K562 (cell line): ENCODE measurements around the gene C1orf21. TPM values are rescaled to one million over a fixed set of nuclear protein-coding genes. Genes with fewer than 3 reads are reported as not detected.

Experiments used
- ATAC-seq: fragments of 200-7000 bp; cut with Tn5 transposase; 3 replicates; pipeline ENCODE4 v1.9.1; 2020; ENCODE audit warnings: moderate library complexity
- BruUV-seq: library from RNA; stranded (reverse); fragments of 400-500 nt; replicated peaks from 2 replicates; lab custom pipeline; 2021; lab: Mats Ljungman, UMichigan
- CTCF ChIA-PET: fragments of 300-600 bp; formaldehyde crosslinking; extraction: SDS; loops from one replicate; lab custom pipeline; 2021; ENCODE audit warnings: low intra/inter-chr PET ratio; lab: Yijun Ruan, JAX
- POLR2A ChIA-PET: fragments of 300-600, 350-650 bp; sonication (Branson Sonifier 250); formaldehyde crosslinking; extraction: SDS; loops from one replicate; lab custom pipeline; 2021; ENCODE audit warnings: antibody characterized with exemption, inconsistent platforms; lab: Yijun Ruan, JAX
- DNase-seq, 4 experiments: peaks; one replicate each; pipeline versions ENCODE4 v3.0.0 to v3.0.0-alpha.2; 2011 to 2018; ENCODE audit warnings: low spot score in 3 of 4, mixed read lengths in 3 of 4; ENCODE audit errors: extremely low read depth in 1 of 4
- FAIRE-seq: peaks from 2 replicates; lab custom pipeline; 2011; peaks lifted over from hg19 to GRCh38; lab: Jason Lieb, UNC
- H2AFZ ChIP-seq: 2 replicates; pipeline ENCODE4 v1.6.0; 2011; ENCODE audit warnings: low read depth, low read length, control low read depth, inconsistent platforms
- H3K27ac ChIP-seq: fragments of 200-600 bp; 3 replicates; pipeline ENCODE4 v1.8.0; 2011; ENCODE audit warnings: low read depth, mild to moderate bottlenecking, control low read depth, inconsistent platforms, low read length, moderate library complexity, mixed read lengths; ENCODE audit errors: extremely low read depth
- H3K27me3 ChIP-seq, 2 experiments: fragments of 300-600 bp in 1 of 2; 2 replicates in 1 of 2; 3 replicates in 1 of 2; pipeline versions ENCODE4 v1.6.0 to v1.8.0; 2011; ENCODE audit warnings: inconsistent platforms in 2 of 2, low read length in 2 of 2, mild to moderate bottlenecking in 1 of 2, mixed read lengths in 1 of 2, moderate library complexity in 1 of 2; ENCODE audit not compliant: control insufficient read depth in 2 of 2, insufficient read depth in 2 of 2
- H3K36me3 ChIP-seq: fragments of 300-600 bp; 3 replicates; pipeline ENCODE4 v1.8.0; 2011; ENCODE audit warnings: mild to moderate bottlenecking, low read length, inconsistent platforms; ENCODE audit not compliant: control insufficient read depth, insufficient read depth
- H3K4me1 ChIP-seq, 2 experiments: fragments of 200-600 bp in 1 of 2; replicated peaks in 1 of 2; 2 replicates in 1 of 2; 3 replicates in 1 of 2; pipeline versions ENCODE4 v1.5.1 to v1.8.0; 2011; ENCODE audit warnings: inconsistent platforms in 2 of 2, low read length in 2 of 2, mild to moderate bottlenecking in 1 of 2, mixed read lengths in 1 of 2, moderate library complexity in 1 of 2; ENCODE audit not compliant: control insufficient read depth in 2 of 2, insufficient read depth in 2 of 2
- H3K4me2 ChIP-seq: 2 replicates; pipeline ENCODE4 v1.6.1; 2011; ENCODE audit warnings: low read length, control low read depth, inconsistent platforms, mixed read lengths; ENCODE audit not compliant: insufficient read depth
- H3K4me3 ChIP-seq: fragments of 200-600 bp; sonication (generic), shearing (Covaris generic); 2 replicates; pipeline ENCODE4 v1.5.1; 2016; ENCODE audit warnings: control low read depth, inconsistent platforms
- H3K79me2 ChIP-seq: fragments of 200-600 bp; 3 replicates; pipeline ENCODE4 v1.8.0; 2011; ENCODE audit warnings: low read length, inconsistent platforms; ENCODE audit not compliant: control insufficient read depth, insufficient read depth
- H3K9ac ChIP-seq, 2 experiments: 2 replicates each; pipeline versions ENCODE4 v1.6.0 to v1.6.1; 2011; ENCODE audit warnings: low read depth in 2 of 2, low read length in 2 of 2, control low read depth in 1 of 2, inconsistent platforms in 1 of 2, mild to moderate bottlenecking in 1 of 2, mixed read lengths in 1 of 2; ENCODE audit not compliant: insufficient read depth in 1 of 2
- H3K9me1 ChIP-seq: one replicate; pipeline ENCODE4 v1.6.0; 2011; ENCODE audit warnings: inconsistent platforms, mild to moderate bottlenecking, low read length, moderate library complexity; ENCODE audit not compliant: control insufficient read depth, insufficient read depth
- H3K9me3 ChIP-seq: replicated peaks from 2 replicates; pipeline ENCODE4 v1.5.1; 2011; ENCODE audit warnings: low read depth, low read length, inconsistent platforms; ENCODE audit not compliant: control insufficient read depth, insufficient read depth
- H4K20me1 ChIP-seq: replicated peaks from 2 replicates; pipeline ENCODE4 v1.6.1; 2011; ENCODE audit warnings: low read length, inconsistent platforms, mixed read lengths; ENCODE audit not compliant: control insufficient read depth, insufficient read depth
- BCL6 ChIP-seq: fragments of 250-450 bp; sonication (Bioruptor Pico); IDR thresholded peaks from 2 replicates; pipeline ENCODE4 v1.4.0; 2020
- CEBPB ChIP-seq: fragments of 450-650 bp; IDR thresholded peaks from 2 replicates; pipeline ENCODE4 v1.6.1; 2016; ENCODE audit warnings: missing genetic modification characterization, missing compliant biosample characterization
- EP300 ChIP-seq: IDR thresholded peaks from 2 replicates; pipeline ENCODE4 v1.6.1; 2012; ENCODE audit warnings: low read length, improper control_type of control experiment
- GABPB2 ChIP-seq: fragments of 250-450 bp; sonication (Bioruptor Pico); conservative IDR thresholded peaks from 2 replicates; pipeline ENCODE4 v1.5.1; 2021; ENCODE audit warnings: mild to moderate bottlenecking
- MBD1 ChIP-seq: fragments of 250-450 bp; sonication (Bioruptor Pico); IDR thresholded peaks from 2 replicates; pipeline ENCODE4 v1.8.0; 2022; ENCODE audit warnings: inconsistent platforms
- MNT ChIP-seq, 2 experiments: fragments of 450-650 bp; conservative IDR thresholded peaks; 2 replicates each; pipeline ENCODE4 v1.6.1; 2017; ENCODE audit warnings: mild to moderate bottlenecking in 2 of 2, moderate library complexity in 2 of 2
- NCOA6 ChIP-seq: fragments of 450-650 bp; IDR thresholded peaks from 2 replicates; pipeline ENCODE4 v1.6.1; 2017; ENCODE audit warnings: mild to moderate bottlenecking
- SPI1 ChIP-seq: IDR thresholded peaks from 2 replicates; pipeline ENCODE4 v1.6.1; 2011; ENCODE audit warnings: low read depth, low read length, control low read depth, borderline replicate concordance
- SRF ChIP-seq, 2 experiments: fragments of 250-450, 450-650 bp in 1 of 2; sonication (Bioruptor Pico) in 1 of 2; sonication (generic) in 1 of 2; formaldehyde crosslinking; IDR thresholded peaks; 2 replicates each; pipeline versions ENCODE4 v1.5.0 to v1.5.1; 2020 to 2022; ENCODE audit warnings: mild to moderate bottlenecking in 1 of 2, missing genetic modification reagents in 1 of 2
- STAT5A ChIP-seq: IDR thresholded peaks from 2 replicates; pipeline ENCODE4 v1.6.1; 2012; ENCODE audit warnings: low read length, inconsistent platforms, borderline replicate concordance
- XRCC3 ChIP-seq: fragments of 450-650 bp; IDR thresholded peaks from 2 replicates; pipeline ENCODE4 v1.6.1; 2017; ENCODE audit warnings: mild to moderate bottlenecking, moderate library complexity
- ZNF436 ChIP-seq: fragments of 250-450, 450-650 bp; sonication (Bioruptor Pico); formaldehyde crosslinking; IDR thresholded peaks from 2 replicates; pipeline ENCODE4 v1.7.0; 2020; ENCODE audit warnings: mild to moderate bottlenecking
- ZNF707 ChIP-seq: fragments of 250-450 bp; sonication (Bioruptor Pico); conservative IDR thresholded peaks from 2 replicates; pipeline ENCODE4 v1.8.0; 2022; ENCODE audit warnings: inconsistent platforms, mild to moderate bottlenecking, moderate library complexity
- WGBS: fragments of 100-300 bp; shearing (Covaris generic); methylation state at CpG from one replicate; pipeline ENCODE4 v1.1.6; 2016; ENCODE audit warnings: low coverage, mixed read lengths; ENCODE audit not compliant: insufficient coverage; ENCODE audit errors: missing lambda C conversion rate; 5-methylcytosine and 5-hydroxymethylcytosine counted together
- in situ Hi-C: fragments of 300-500 bp; cut with MboI; formaldehyde crosslinking; loops from 4 replicates; pipeline ENCODE4 v1.15.0; 2018; ENCODE audit warnings: inconsistent platforms, mixed read lengths
- intact Hi-C: fragments of 100-400 bp; cut with micrococcal nuclease; formaldehyde crosslinking; loops from 2 replicates; pipeline ENCODE4 v1.14.2; 2022
- polyA plus RNA-seq, 8 experiments: library from polyadenylated mRNA; depleted of rRNA in 4 of 8; stranded (reverse) in 5 of 8; unstranded in 3 of 8; fragments of >200 nt; fragmentation: Nextera tagmentation in 2 of 8; fragmentation: Illumina TruSeq in 1 of 8; extraction: Ambion mirVana in 2 of 8; extraction: Trizol in 1 of 8; gene quantifications; 2 replicates each; pipeline versions ENCODE4 v1.2.1 to v1.2.3, GENCODE V29; 2011 to 2014; ENCODE audit warnings: inconsistent platforms in 1 of 8, missing spikeins in 1 of 8
- total RNA-seq, 7 experiments: library from RNA; depleted of rRNA in 6 of 7; stranded (reverse); fragments of >200 nt in 6 of 7; fragmentation: Illumina TruSeq in 2 of 7; extraction: Trizol in 2 of 7; gene quantifications; 2 replicates each; pipeline versions ENCODE4 v1.2.1 to v1.2.3, GENCODE V29; 2011 to 2021; ENCODE audit warnings: low replicate concordance in 1 of 7
- TF ChIP-seq, protein P1 (sequence below), 2 experiments: fragments of 450-650 bp; IDR thresholded peaks; 2 replicates each; pipeline ENCODE4 v1.6.1; 2016

C1orf21 gene
- total and polyA plus RNA-seq, 9 of the 15 experiments (the other 6 are each of a cell fraction or from before 2014, with no cell fraction given), result under 0.01 to 0.31 (median 0.07) TPM

GRCh38 chr1:184389446-184389845 is 2.6 kb downstream of the C1orf21 start:
- WGBS, result 0% methylated on average over 2 of the region's 2 CpGs
- TF ChIP-seq MBD1 (CRISPR knock-in tag) (no peak), ZNF436 (CRISPR knock-in tag) (no peak), BCL6 (CRISPR knock-in tag) (no peak), SRF (CRISPR knock-in tag; IDR thresholded peaks at IDR 0.05) (no peak), XRCC3 (no peak), ZNF707 (CRISPR knock-in tag) (no peak), MNT (conservative IDR thresholded peaks at IDR 0.05) (no peak), NCOA6 (no peak), STAT5A (no peak), SPI1 (no peak), EP300 (no peak), GABPB2 (CRISPR knock-in tag) (no peak), CEBPB (tag) (no peak)
- TF ChIP-seq, protein P1, sequence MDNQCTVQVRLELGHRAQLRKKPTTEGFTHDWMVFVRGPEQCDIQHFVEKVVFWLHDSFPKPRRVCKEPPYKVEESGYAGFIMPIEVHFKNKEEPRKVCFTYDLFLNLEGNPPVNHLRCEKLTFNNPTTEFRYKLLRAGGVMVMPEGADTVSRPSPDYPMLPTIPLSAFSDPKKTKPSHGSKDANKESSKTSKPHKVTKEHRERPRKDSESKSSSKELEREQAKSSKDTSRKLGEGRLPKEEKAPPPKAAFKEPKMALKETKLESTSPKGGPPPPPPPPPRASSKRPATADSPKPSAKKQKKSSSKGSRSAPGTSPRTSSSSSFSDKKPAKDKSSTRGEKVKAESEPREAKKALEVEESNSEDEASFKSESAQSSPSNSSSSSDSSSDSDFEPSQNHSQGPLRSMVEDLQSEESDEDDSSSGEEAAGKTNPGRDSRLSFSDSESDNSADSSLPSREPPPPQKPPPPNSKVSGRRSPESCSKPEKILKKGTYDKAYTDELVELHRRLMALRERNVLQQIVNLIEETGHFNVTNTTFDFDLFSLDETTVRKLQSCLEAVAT (IDR thresholded peaks at IDR 0.05), result no peak
- DNase-seq, result no peak
- peaks cover 0 to 16% of the 10 kb centered on the region in 2 experiments; a peak in 3 of 5 replicates for H3K4me1 ChIP-seq
- ChIA-PET POLR2A (no interaction called here), CTCF (no interaction called here)
- ATAC-seq, result no peak
- H3K9ac ChIP-seq, result no peak overlapping the region
- no peak overlapping the region for H2AFZ ChIP-seq
- no peaks in the 10 kb centered on the region for H3K9me3 ChIP-seq
- no peak overlapping the region for H3K27ac ChIP-seq
- in situ Hi-C loops, result no loop called here
- no TSS peak for BruUV-seq
- no peak overlapping the region for H3K4me2 ChIP-seq
- no peaks in the 10 kb centered on the region for H3K36me3 ChIP-seq
- no peaks in the 10 kb centered on the region for H3K79me2 ChIP-seq
- no peaks in the 10 kb centered on the region for H3K9me1 ChIP-seq
- intact Hi-C loops, result no loop called here
- no peak overlapping the region for H3K4me3 ChIP-seq
- H3K27me3 ChIP-seq, result peaks cover 30 to 32% of the 10 kb centered on the region in 2 experiments; a peak in 4 of 5 replicates
- H4K20me1 ChIP-seq, result no peaks in the 10 kb centered on the region
- FAIRE-seq, result no peak
